CD4-positive, alpha-beta T cell treated with Interleukin-21 for 1 hour (primary cell): ENCODE measurements around the gene ROBO3.

Experiments
- DNase-seq: peaks from one replicate; pipeline ENCODE4 v3.0.0-alpha.2; 2020

ROBO3 gene

DNA sequence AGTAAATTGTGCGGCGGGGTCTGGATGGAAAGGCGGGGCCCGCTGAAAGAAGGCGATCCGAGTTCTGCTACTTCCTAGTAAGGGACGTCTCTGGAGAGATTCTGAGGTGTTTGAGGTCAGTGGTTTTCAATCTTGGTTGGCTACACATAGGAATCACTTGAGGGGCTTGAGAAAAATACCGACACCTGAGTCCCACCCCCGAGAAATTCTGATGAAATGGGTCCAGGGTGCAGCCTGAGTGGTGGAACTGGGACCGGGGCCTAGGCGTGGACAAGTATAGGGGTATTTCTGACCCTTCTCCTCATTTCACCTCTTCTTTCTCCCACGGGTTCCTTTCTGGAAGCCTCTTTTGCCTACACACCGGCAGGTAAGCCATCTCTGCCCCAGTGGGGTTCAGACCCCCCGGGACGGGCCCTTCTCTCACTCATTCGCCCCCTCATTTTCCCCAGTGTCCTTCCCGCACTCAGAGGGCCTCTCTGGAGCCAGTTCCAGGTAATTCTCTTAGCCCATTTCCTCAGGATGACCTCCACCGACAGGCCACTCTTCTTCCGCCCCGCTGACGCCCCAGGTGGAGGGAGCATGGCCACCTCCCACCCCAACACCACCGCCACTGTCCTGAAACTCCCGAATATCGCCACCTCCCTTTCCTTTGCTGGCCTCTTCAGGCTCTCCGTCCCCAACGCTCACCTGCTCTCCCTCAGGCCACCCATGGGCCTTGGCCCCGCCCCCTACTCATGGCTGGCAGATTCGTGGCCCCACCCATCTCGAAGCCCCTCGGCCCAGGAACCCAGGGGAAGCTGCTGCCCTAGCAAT lies 11.8 kb downstream of the ROBO3 start:
- DNase-seq, result no peak

DNA sequence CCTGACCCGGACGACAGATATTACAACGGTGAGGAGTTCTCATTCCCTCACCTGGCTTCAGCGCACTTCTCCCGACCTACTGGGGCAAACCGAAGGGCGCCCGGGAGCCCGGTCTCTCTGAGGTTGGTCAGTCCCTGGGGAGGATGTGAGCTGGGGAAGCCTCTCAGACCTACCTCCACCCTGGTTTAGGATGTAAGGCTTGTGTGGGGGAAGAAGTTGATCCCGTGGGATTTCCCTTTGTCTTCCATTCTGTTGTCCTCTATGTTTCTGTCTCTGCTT lies 12.3 kb downstream of the ROBO3 start:
- DNase-seq, result no peak

DNA sequence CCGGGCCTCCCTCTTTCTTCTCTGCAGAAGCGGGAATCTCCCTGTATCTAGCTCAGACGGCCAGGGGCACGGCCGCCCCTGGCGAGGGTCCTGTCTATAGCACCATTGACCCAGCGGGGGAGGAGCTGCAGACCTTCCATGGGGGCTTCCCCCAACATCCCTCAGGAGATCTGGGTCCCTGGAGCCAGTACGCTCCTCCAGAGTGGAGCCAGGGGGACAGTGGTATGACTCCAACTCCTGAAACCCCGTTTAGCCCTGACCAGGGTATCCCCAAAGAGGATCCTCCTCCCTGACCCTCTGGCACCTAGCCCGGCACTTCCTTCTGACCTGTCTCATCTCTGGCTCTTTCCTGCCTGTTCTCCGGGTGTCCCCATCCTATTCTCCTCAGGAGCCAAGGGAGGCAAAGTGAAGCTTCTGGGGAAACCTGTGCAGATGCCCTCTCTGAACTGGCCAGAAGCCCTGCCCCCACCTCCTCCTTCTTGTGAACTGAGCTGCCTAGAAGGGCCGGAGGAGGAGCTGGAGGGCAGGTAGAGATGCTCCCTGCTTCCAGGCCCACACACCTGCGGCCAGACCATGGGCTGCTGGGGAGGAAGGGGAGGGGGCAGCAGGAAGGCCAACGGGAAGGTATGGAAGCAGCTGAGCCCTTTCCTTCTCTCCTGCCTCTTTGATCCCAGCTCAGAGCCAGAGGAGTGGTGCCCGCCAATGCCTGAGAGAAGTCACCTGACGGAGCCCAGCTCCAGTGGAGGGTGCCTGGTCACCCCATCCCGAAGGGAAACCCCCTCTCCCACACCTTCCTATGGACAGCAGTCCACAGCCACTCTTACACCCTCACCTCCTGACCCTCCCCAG lies 12.9 kb downstream of the ROBO3 start:
- no peak for DNase-seq

DNA sequence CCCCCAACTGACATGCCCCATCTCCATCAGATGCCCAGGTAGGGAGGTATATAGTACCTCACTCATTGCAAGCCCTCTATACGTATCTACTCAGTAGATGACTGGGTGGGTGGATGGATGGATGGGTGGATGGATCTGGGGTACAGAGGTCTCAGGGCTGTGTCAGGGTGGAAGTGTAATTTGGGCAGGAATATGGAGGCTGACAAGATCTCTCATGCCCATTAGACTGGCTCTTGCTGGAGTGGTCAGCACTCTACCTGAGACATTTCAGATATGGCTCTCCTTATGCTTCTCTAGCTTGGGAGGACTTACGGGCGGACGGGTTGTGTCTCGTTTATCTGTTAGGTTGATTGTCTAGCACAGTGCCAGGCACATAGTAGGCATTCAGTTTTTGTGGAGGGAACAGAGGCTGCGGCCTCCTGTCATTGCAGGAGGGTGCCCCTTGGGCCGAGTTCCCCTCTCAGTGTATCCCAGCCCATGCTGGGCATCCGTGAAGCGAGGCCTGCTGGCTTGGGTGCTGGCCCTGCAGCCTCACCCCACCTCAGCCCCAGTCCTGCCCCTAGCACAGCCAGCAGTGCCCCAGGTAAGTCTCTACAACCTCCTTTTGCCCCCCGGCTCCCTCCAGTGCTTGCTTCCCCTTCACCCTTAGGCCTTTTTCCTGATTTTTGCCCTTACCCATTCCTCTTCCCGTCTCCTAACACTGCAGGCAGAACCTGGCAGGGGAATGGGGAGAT lies 13.7 kb downstream of the ROBO3 start:
- no peak for DNase-seq

DNA sequence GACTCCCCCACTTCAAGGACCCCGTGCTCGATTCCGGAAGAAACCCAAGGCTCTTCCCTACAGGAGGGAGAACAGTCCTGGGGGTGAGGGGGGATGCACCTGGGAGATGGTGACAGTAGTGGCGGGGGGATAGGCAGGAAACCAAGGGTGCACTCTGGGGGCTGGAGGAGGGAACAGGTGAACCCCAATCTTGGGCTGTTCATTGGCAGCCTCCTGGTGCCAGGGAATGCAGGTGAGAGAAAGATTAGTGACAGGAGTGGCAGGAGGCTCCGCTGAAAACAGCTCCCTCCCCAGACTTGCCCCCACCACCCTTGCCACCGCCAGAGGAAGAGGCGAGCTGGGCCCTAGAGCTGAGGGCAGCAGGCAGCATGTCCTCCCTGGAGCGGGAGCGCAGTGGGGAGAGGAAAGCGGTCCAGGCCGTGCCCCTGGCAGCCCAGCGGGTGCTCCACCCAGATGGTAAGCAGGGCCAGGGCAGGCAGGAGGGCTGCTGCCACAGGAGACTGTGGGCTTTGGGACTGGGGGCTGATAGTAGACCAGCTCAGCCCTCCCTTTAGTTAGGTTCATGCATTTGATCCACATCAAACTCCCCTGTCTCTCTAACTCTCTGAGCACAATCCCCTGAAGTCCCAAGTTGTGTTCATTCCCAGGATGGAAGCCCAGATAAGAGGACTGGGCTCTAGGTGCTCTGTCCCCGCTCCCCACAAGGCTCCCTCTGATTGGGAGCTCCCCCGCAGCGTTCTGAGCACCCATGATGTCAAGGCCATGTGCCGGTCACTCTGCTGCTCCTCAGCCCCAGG lies 14.5 kb downstream of the ROBO3 start:
- no peak for DNase-seq

DNA sequence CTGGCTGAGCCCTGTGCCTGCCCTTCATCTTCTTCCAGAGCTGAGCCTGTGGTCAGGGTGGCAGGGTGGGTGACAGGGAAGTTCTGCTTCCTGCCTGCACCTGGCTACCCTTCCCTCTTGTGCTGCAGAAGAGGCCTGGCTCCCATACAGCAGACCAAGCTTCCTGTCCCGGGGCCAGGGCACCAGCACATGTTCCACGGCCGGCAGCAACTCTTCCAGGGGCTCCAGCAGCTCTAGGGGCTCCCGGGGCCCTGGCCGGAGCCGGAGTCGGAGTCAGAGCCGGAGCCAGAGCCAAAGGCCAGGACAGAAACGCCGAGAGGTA lies 15.0 kb downstream of the ROBO3 start:
- DNase-seq, result no peak

DNA sequence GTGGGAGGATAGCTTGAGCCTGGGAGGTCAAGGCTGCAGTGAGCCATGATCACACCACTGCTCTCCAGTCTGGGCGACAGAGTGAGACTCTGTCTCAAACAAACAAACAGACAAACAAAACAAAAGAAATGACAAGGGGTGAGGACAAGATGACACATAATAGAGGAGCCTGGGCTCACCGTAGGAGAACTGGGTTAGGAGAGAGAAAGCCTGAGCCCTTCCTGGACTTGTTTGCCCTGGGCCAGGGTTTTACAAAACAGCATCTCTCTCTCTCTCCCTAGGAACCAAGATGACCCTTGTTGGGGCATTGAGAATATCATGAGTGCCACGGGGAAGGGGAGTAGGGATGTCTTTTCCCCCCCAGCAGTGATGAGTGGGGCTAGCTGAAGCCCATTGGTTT lies 15.7 kb downstream of the ROBO3 start:
- DNase-seq, result no peak

DNA sequence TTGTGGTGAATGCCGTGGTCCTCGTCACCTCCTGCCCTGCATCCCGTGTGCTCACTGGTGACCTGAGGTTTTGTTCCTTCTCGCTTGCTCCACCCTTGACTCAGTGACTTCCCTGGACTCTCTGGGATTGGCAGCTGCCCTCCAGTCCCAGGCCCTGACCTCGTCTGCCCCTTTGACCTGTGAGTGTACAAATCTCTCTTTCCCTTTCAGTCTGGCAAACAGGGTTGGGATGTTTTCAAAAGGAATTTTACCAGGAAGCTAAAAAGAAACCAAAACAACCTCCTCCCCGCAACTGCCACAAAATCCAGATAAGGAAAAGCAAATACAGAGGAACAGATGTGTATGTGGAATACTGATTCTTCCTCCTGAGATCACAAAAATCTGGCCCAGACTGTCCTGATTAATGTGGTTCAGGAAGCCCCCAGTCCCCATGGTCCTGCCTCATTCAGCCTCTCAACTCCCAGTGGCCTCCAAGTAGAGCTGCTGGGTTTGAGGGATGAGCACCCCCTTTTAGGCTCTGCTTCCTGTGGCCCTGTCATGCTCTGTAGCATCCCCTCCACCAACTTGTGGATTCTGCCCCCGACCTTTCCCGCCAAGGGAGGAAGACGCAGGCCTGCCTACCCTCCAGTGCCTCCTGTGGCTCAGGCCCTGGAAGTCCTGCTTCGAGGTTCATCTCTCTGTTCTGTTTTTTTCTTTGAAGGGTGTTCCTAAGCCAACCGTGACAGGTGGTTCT lies 17.3 kb downstream of the ROBO3 start:
- no peak for DNase-seq

DNA sequence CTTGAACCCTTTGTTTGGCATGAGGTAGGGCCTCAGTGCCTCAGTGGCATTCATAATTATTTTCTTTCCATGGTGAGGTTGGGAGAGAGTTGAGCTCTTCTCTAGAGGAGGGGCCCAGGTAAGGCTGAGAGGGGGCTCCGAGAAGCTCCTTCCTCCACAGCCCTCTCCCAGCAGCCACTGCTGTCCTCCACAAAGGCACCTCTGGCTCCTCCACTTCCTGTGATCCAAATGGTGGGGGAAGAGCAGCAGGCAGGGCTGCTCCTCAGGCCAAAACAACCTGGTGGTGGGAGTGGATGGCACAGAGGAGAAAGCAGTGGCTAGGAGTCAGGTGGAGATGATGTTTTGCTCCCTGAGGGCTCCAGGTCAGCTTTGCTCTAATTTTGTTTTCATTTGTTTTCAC lies 19.1 kb downstream of the ROBO3 start:
- no peak for DNase-seq

DNA sequence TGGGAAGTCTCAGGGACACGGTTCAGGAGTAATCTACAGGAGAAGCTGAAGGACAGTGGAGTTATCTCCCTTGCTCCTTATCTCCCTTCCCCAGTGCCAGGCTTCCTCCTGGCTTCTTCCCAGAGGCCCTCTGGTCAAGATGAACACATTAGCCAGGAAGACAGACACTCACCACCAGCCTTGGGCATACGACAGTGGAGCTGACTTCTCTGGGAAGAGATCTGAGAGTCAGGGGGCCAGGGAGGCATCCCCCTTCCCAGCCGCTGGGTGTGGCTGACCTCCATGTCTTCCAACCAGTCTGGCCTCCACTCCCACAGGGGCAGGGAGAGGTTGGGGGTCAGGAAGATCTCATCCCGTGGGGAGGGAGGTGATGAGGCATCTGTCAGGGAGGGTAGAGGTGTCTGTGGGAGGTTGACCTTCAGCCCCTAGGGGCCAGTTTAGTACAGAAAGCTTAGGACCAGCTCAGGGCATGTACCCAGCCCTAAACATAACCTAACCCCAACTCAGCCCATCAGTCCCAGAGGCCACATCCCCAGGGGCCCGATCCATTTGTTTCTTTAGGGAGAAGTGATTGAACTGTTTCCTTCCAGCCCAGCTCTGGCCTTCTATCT lies 19.7 kb downstream of the ROBO3 start:
- no peak for DNase-seq

DNA sequence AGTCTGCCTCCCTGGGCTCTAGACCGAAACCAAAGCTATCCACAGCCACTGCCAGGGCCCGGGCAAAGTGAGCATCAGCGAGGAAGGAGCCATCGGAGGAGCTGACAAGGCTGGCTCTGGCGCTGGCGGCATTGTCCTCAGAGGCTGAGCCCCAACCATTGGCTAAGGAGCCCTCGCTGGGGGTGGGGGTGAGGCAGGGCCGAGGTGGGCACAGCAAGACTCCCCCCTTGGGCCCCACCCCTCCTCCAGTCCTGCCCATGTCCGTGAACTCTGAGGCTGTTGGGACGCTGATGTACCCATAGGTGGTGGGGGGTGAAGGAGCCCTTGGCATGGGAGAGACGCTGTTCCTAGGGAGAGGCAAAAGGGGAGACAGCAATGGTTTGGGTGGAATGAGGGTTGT lies 21.2 kb downstream of the ROBO3 start:
- DNase-seq, result no peak

DNA sequence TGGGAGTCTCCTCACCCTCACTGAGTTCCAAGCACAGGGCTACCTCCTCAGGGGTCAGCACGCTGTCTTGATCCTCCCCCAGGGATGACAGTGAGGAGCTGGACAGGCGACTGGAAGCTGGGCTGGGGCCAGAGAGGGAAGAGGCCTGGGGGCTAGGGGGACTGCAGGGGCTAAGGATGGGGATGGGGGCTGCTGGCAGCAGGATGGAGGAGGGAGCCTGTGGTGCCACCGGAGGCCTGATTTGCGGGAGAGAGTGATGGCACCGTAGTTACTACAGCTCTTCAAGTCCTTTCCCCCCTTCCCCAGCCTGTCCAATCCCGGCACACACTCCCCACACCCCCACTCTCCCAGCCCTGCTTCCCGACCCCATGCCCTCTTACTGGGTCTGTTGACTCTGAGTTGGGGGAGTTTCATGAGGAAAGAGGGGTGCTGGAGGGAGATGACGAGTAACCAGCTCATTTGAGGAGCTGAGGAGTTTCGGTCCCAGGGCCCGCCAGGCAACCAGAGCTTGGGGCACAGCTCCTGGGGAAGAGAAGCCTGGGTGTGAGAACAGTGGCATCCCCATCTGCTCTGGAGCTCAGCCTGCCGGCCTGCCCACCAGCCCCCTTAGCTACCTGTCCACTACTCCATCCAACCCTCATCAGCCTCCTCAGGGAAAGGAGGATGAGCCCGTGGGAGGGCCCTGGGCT lies 21.9 kb downstream of the ROBO3 start:
- no peak for DNase-seq

DNA sequence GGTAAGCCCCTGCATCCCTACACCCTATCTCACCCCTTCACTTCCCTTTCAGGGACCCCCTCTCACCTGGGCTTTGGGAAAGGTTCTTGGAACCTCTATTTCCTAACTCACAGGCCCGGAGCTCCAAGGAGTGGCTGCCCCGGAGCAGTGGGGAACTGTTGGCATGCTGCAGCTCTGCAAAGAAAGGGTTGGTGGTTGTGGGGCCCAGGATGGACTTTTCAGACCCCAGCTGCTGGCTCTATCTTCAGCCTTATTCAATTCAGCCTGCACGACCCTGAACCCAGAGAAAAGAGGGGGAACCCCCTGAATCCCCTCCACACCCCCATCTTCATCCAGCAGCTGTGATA lies 22.4 kb downstream of the ROBO3 start:
- DNase-seq, result no peak

DNA sequence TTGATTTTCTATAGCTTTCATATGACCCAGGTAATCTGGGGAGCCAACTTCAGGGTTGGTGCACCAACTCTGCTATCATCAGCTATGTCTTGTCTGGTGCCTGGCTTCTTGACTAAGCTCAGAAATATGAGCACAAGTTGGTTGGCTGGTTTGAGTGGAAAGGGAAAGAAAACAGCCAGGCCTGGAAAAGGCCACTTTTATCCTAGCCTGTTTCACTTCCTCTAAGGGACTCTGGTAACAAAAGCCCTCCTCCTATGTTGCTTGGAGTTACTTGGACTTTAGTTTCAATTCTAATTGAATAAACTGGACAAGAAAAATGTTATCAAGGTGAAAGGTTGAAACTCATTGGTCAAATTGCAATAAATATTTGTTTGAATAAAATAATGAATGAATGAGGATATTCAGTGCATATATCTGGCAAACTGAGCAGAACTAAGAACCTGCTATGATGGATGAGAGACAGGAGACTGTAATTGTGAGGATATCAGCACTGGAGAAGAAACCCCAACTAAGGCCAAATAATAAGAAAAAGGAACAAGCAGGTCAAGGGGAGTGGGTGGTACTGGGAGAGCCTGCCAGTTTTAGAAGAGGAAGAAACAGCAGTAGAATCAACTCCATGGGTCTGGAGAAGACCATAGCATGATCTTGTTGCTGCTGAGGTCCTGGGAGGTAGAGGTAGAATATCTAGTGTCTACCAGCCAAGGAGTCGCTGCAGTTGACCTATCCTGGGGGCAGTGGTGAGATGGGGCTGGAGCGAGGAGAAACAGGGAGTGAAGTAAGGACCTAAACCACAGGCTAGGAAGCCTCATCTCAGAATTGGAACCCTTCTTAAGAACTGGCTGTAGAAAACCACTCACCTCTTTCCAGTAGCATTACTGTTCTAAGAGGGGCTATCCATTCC lies 24.2 kb downstream of the ROBO3 start:
- DNase-seq, result no peak

DNA sequence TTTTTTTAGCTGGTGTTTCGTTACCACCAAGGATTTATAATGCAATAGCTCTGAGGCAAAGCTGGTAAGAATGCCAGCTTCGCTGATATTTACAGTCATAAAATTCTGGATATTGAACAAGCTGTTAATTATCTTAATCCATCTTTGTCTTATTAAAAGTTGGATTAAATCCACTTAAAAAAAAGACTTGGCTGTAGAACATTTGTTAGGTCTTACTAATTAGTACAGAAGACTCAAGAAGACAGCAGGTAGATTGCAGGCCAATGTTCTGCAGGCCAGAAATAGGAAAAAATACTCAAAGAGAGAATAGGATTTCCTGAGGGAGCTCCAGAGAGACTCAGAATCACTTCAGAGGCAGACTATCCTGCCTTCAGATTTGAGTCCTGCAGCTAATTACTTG lies 24.9 kb downstream of the ROBO3 start:
- DNase-seq, result no peak

DNA sequence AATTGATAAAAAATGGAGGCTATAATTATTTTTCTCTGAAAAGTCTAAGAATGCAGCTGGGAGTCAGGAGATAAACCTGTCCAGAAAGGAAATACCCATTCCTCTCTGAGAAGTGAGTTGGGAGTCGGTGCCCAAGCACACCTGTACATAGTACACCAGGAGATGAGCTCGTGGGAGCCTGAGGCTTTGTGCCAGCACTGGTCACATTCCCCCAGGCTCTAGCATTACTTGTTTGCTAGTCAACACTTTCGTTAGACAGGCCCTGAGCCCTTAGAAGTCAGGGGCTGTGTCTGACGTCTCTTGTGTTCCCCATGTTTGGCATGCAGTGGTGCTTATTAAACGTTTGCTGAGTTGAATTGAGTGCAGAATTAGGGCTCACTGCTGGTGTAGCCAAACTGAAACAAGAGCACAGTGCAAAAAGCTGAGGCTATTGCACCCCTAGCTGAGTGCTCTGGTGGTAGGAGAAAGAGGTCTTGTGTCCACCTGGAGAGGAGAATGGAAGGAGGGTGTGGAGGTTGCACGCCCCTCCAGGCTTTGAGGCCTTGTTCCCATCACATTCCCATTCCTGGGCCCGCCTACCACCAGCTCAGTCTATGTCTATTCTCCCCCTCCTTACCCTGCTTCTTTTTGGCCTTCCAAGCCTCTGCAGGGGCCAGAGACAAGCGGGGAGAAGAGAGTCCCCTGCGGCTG lies 25.6 kb downstream of the ROBO3 start:
- no peak for DNase-seq

DNA sequence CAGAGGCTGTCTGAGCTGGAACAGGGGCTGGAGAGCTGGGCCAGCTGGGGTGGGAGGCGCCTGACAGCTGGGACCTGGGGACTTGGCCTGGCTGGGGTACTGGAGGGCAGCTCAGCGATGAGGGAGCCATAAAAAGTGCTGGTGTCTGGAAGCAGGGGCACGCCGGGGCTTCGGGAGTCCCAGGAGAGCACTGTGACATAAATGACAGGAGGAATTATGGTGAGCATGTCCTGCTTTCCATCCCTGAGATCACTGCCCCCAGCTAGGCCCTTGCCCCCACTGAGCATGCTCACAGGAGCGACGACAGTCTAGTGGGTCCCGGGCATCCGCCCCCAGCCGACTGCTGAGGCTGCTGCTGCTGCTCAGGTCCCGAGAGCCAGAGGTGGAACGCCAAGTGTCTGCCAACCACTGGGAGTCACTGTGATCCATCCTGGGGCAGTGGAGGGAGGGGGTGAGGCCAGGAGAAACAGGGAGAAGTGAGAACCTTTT lies 26.2 kb downstream of the ROBO3 start:
- DNase-seq, result no peak

DNA sequence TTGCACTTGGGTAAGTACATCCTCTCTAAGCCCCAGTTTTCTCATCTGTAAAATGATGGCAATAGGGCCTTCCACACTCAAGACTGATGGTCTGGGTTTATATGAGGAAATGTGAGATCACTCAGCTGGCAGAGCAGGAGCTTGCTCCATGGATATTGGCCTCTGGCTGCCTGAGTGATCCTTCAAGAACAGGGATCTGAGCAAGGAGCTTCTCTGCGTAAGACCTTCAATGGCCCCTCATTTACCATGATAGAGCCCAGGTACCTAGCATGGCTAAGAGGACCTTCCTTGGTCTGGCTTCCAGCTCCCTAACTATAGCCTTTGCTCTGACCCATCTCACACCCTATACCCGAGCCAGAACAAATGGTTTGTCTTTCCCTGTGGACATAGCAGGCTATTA lies 26.9 kb downstream of the ROBO3 start:
- DNase-seq, result no peak

DNA sequence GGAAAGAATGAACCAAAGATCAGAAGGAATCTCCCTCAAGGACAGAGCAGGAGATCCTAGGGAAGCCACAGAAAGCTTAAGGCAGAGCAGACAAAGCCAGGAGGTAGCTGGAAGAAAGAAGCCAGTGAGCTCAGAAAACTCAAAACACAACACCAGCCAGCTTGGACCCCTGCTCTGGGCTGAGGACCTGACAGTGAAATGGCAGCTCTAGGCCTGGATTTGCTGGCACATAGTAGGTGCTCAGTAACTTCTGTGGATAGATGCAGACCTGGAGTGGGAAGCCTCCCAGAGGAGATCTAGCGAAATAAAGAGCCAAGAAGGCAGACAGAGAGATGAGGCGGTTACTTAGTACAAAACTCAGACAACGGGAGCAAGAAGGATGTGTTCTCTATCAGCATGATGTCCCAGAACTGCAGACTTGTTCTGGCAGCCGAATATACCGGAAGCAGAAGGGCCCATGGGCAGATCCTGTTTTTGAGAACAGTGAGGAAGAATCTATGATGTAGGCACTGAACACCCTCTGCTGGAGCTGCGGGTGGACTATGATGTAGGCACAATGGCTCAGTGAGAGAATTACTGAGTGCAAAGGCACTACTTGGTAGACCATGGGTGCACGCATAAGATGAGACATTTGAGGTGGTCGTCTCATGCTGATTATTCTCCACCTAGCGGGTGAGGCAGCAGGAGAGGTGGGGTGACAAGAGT lies 27.7 kb downstream of the ROBO3 start:
- DNase-seq, result no peak
